ENCODE results near the gene CTBP2. TPM values are rescaled to one million over a fixed set of nuclear protein-coding genes. Genes with fewer than 3 reads are reported as not detected.
"Not testable (repeated sequence)": the region's sequence is repeated elsewhere in the genome, so short reads cannot be mapped to it uniquely, and the experiment has no call there.

Gene CTBP2
- total RNA-seq, 1 experiment from 2014 or later = 78.7 TPM

DNA sequence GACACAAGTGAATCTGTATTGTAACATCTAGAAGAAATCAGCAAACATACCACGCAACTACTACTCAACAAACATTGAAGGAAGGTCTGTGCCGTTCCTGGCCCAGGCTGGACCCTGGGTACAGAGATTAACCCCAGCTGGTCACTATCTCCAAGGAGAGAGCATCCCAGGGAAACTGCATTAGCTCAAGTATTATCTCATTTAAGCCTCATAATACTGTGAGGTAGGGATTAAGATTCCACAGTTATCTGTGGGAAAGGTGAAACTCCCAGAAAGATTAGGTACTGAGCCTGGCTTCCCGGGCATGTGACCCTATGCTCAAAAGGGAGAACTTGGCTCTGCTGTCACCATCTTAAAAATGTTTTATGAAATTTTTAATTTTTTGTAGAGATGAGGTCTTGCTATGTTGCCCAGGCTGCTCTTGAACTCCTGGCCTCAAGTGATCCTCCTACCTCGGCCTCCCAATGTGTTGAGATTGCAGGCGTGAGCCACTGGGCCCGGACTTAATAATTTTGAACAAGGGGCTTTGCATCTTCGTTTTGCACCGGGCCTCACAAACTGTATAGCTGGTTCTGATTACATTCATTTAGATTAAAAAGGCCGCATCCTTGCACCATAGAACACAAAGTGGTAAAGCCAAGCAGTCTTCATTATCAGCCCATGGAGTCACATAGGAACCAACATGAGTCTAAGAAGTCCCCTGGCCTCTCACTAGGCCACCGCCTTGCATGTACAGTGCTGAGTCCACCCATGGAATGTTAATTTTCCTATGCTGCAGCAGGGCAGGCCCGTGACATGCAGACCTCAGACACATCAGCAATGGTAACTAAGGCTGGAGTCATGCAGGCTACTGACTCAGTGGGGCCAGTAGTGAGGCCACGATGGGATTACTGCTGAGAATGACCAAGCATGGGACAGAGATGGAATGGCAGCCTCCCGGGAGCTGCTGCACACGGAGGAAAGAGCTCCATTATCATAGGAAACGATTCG is 5.5 kb upstream of the CTBP2 start:
- BruUV-seq (replicated peaks) = no TSS peak
- TF ChIP-seq, protein P1, sequence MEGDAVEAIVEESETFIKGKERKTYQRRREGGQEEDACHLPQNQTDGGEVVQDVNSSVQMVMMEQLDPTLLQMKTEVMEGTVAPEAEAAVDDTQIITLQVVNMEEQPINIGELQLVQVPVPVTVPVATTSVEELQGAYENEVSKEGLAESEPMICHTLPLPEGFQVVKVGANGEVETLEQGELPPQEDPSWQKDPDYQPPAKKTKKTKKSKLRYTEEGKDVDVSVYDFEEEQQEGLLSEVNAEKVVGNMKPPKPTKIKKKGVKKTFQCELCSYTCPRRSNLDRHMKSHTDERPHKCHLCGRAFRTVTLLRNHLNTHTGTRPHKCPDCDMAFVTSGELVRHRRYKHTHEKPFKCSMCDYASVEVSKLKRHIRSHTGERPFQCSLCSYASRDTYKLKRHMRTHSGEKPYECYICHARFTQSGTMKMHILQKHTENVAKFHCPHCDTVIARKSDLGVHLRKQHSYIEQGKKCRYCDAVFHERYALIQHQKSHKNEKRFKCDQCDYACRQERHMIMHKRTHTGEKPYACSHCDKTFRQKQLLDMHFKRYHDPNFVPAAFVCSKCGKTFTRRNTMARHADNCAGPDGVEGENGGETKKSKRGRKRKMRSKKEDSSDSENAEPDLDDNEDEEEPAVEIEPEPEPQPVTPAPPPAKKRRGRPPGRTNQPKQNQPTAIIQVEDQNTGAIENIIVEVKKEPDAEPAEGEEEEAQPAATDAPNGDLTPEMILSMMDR (IDR thresholded peaks at IDR 0.05; ENCODE audit: unreplicated experiment) = no peak
- intact Hi-C loops (cut with micrococcal nuclease; ENCODE audit: unreplicated experiment) = loop anchor here (10.0 kb wide), 1 partner anchor 179 kb away; no protein-coding TSS in a partner anchor
- Mint-ChIP-seq H3K4me3 (ENCODE audit: low read depth, unreplicated experiment) (no peak overlapping the region), H3K4me1 (ENCODE audit: low read depth, unreplicated experiment) (no peaks in the 10 kb centered on the region), H3K36me3 (ENCODE audit: insufficient read depth, unreplicated experiment) (peaks cover 16% of the 10 kb centered on the region), H3K9me3 (ENCODE audit: low read depth, unreplicated experiment) (no peaks in the 10 kb centered on the region), H3K27ac (ENCODE audit: unreplicated experiment) (no peak overlapping the region), H3K27me3 (ENCODE audit: unreplicated experiment) (no peaks in the 10 kb centered on the region)
- CTCF ChIA-PET = no interaction called here
- DNase-seq = no peak

DNA sequence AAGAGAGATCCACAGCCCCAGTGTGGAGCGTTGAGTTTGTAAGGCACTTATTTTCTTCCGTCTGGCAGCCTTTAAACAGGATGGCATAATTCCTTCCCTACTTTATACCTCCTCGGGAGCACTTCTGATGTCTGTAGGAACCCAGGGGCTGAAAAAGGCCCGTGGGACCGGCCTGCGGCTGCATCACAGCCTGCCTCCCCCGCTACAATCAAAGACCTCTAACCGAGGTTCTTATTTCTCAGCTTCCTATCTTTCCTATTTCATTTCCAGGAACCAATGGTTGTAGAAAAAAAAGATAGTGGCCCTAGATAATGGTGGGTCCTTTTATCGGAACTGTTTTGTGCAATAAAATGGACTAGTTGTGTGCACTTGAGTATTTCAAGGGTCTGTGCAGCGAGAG is 4.1 kb upstream of the CTBP2 start:
- no peak for DNase-seq
- BruUV-seq (replicated peaks) = no TSS peak
- Mint-ChIP-seq H3K27ac (ENCODE audit: unreplicated experiment) (no peak overlapping the region), H3K4me3 (ENCODE audit: low read depth, unreplicated experiment) (no peak overlapping the region), H3K36me3 (ENCODE audit: insufficient read depth, unreplicated experiment) (peaks cover 30% of the 10 kb centered on the region), H3K4me1 (ENCODE audit: low read depth, unreplicated experiment) (no peaks in the 10 kb centered on the region), H3K9me3 (ENCODE audit: low read depth, unreplicated experiment) (no peaks in the 10 kb centered on the region), H3K27me3 (ENCODE audit: unreplicated experiment) (no peaks in the 10 kb centered on the region)
- CTCF ChIA-PET = no interaction called here
- intact Hi-C loops (cut with micrococcal nuclease; ENCODE audit: unreplicated experiment) = loop anchor here (5.0 to 10.0 kb wide), 2 partner anchors 180 to 463 kb away; no protein-coding TSS in a partner anchor
- TF ChIP-seq, protein P1 (IDR thresholded peaks at IDR 0.05; ENCODE audit: unreplicated experiment) = no peak

DNA sequence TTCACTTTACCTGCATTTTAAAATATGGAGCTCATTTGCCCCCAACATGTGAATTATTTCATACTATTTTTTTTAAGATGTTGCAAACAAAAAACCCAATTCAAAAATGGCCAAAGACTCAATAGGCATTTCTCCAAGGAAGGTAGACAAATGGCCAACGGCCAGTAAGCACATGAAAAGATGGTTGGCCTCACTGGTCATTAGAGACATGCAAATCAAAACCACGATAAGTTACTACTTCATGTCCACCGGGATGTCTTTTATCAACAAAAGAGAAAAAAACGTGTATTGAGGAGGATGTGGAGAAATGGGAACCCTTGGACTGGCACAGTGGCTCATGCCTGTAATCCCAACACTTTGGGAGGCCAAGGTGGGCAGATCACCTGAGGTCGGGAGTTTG is 3.4 kb upstream of the CTBP2 start:
- H3K9me3 Mint-ChIP-seq (ENCODE audit: low read depth, unreplicated experiment) = no peaks in the 10 kb centered on the region
- no peak overlapping the region for H3K4me3 Mint-ChIP-seq (ENCODE audit: low read depth, unreplicated experiment)
- TF ChIP-seq, protein P1 (IDR thresholded peaks at IDR 0.05; ENCODE audit: unreplicated experiment) = no peak
- no peak overlapping the region for H3K27ac Mint-ChIP-seq (ENCODE audit: unreplicated experiment)
- no peak for DNase-seq
- no TSS peak for BruUV-seq (replicated peaks)
- no peaks in the 10 kb centered on the region for H3K27me3 Mint-ChIP-seq (ENCODE audit: unreplicated experiment)
- intact Hi-C loops (cut with micrococcal nuclease; ENCODE audit: unreplicated experiment) = loop anchor here (5.0 to 10.0 kb wide), 2 partner anchors 181 to 463 kb away; no protein-coding TSS in a partner anchor
- CTCF ChIA-PET = no interaction called here
- peaks cover 30% of the 10 kb centered on the region for H3K36me3 Mint-ChIP-seq (ENCODE audit: insufficient read depth, unreplicated experiment)
- H3K4me1 Mint-ChIP-seq (ENCODE audit: low read depth, unreplicated experiment) = no peaks in the 10 kb centered on the region

DNA sequence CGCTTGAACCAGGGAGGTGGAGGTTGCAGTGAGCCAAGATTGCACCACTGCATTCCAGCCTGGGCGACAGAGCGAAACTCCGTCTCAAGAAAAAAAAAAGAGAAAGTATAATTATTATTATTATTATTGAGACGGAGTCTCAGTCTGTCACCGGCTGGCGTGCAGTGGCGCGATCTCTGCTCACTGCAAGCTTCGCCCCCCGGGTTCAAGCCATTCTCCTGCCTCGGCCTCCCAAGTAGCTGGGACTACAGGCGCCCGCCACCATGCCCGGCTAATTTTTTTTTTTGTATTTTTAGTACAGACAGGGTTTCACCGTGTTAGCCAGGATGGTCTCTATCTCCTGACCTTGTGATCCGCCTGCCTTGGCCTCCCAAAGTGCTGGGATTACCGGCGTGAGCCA is 2.9 kb upstream of the CTBP2 start:
- BruUV-seq (replicated peaks); H3K27ac Mint-ChIP-seq (ENCODE audit: unreplicated experiment); CTCF ChIA-PET; H3K4me1 Mint-ChIP-seq (ENCODE audit: low read depth, unreplicated experiment); H3K27me3 Mint-ChIP-seq (ENCODE audit: unreplicated experiment); H3K4me3 Mint-ChIP-seq (ENCODE audit: low read depth, unreplicated experiment); H3K9me3 Mint-ChIP-seq (ENCODE audit: low read depth, unreplicated experiment); DNase-seq: not testable (repeated sequence)
- intact Hi-C loops (cut with micrococcal nuclease; ENCODE audit: unreplicated experiment) = loop anchor here (5.0 to 10.0 kb wide), 2 partner anchors 181 to 464 kb away; no protein-coding TSS in a partner anchor
- peaks cover 34% of the 10 kb centered on the region for H3K36me3 Mint-ChIP-seq (ENCODE audit: insufficient read depth, unreplicated experiment)

Data from Calu3 (cell line).